ENCODE data around the gene KCTD8.
"Not testable (repeated sequence)": the region's sequence is repeated elsewhere in the genome, so short reads cannot be mapped to it uniquely, and the experiment has no call there.

DNA sequence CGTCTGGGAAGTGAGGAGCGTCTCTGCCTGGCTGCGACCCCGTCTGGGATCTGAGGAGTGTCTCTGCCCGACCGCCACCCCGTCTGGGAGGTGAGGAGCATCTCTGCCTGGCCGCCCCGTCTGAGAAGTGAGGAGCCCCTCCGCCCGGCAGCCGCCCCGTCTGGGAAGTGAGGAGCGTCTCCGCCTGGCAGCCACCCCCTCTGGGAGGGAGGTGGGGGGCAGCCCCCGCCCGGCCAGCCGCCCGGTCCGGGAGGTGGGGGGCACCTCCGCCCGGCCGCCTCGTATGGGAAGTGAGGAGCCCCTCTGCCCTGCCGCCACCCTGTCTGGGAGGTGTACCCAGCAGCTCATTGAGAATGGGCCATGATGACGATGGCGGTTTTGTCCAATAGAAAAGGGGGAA, 280.8 kb downstream of the KCTD8 start:
- not testable (repeated sequence) for TF ChIP-seq EZH2 (IDR thresholded peaks at IDR 0.05; ENCODE audit: insufficient read depth, low read length)
- TF ChIP-seq, protein P1, sequence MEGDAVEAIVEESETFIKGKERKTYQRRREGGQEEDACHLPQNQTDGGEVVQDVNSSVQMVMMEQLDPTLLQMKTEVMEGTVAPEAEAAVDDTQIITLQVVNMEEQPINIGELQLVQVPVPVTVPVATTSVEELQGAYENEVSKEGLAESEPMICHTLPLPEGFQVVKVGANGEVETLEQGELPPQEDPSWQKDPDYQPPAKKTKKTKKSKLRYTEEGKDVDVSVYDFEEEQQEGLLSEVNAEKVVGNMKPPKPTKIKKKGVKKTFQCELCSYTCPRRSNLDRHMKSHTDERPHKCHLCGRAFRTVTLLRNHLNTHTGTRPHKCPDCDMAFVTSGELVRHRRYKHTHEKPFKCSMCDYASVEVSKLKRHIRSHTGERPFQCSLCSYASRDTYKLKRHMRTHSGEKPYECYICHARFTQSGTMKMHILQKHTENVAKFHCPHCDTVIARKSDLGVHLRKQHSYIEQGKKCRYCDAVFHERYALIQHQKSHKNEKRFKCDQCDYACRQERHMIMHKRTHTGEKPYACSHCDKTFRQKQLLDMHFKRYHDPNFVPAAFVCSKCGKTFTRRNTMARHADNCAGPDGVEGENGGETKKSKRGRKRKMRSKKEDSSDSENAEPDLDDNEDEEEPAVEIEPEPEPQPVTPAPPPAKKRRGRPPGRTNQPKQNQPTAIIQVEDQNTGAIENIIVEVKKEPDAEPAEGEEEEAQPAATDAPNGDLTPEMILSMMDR (IDR thresholded peaks at IDR 0.05; ENCODE audit: insufficient read depth, low read depth, low read length) = not testable (repeated sequence)
